LNCaP clone FGC (cell line): ENCODE data around the gene PRCC.

ENCODE experiments used
- DNase-seq: peaks from one replicate; pipeline ENCODE4 v3.0.0-alpha.2; 2011; ENCODE audit warnings: low read depth
- H3K4me3 ChIP-seq: 2 replicates; pipeline ENCODE4 v1.5.1; 2011; ENCODE audit warnings: mild to moderate bottlenecking, low read depth, low read length, control low read depth
- CTCF ChIP-seq: IDR thresholded peaks from 2 replicates; pipeline ENCODE4 v1.5.1; 2012; ENCODE audit warnings: mild to moderate bottlenecking; ENCODE audit not compliant: control insufficient read depth, insufficient read depth; ENCODE audit errors: extremely low read depth

PRCC gene

GRCh38 chr1:156740741-156741480 lies 26.4 kb upstream of the PRCC start, which contains the start of gene MRPL24:
MRPL24 (minus strand) TSS chr1:156741088; CDS start chr1:156738704, 2,384 bp downstream.
- DNase-seq: peak; percentile 100
- H3K4me3 ChIP-seq: peak within 1 kb of the TSS; percentile 85
- TF ChIP-seq CTCF: no peak

GRCh38 chr1:156741481-156741983 lies 25.8 kb upstream of the PRCC start:
- no peak for TF ChIP-seq CTCF
- DNase-seq: no peak
- peak overlapping the region; percentile 41 for H3K4me3 ChIP-seq

GRCh38 chr1:156742017-156742416 lies 25.3 kb upstream of the PRCC start:
- no peak for TF ChIP-seq CTCF
- no peak for DNase-seq
- H3K4me3 ChIP-seq: peak overlapping the region; percentile 41; the same call in 1 of the 2 replicates

GRCh38 chr1:156742801-156743200 lies 24.5 kb upstream of the PRCC start:
- DNase-seq: no peak
- no peak for TF ChIP-seq CTCF
- H3K4me3 ChIP-seq: no peak overlapping the region

GRCh38 chr1:156743367-156744302 lies 23.7 kb upstream of the PRCC start:
- no peak for TF ChIP-seq CTCF
- no peak for DNase-seq
- no peak overlapping the region for H3K4me3 ChIP-seq

- no peak overlapping the region for H3K4me3 ChIP-seq
- DNase-seq: no peak
- TF ChIP-seq CTCF: no peak
Measured at GRCh38 chr1:156744344-156744743, 23.0 kb upstream of the PRCC start.
